Endothelial cell (in vitro differentiated cells): Measurements from ENCODE around the gene TEX2. TPM values are rescaled to one million over a fixed set of nuclear protein-coding genes. Genes with fewer than 3 reads are reported as not detected.

Source experiments
- DNase-seq: peaks from one replicate; pipeline ENCODE4 v3.0.0; 2021; ENCODE audit warnings: low spot score
- H3K27ac Mint-ChIP-seq: one replicate; pipeline ENCODE4 v1.8.0; 2021; ENCODE audit warnings: mixed read lengths, inconsistent platforms; ENCODE audit not compliant: unreplicated experiment
- H3K27me3 Mint-ChIP-seq: one replicate; pipeline ENCODE4 v1.8.0; 2021; ENCODE audit warnings: mild to moderate bottlenecking, moderate library complexity, mixed read lengths, inconsistent platforms; ENCODE audit not compliant: unreplicated experiment
- H3K36me3 Mint-ChIP-seq: one replicate; pipeline ENCODE4 v1.8.0; 2021; ENCODE audit warnings: mild to moderate bottlenecking, low read depth, mixed read lengths, inconsistent platforms; ENCODE audit not compliant: unreplicated experiment
- H3K4me1 Mint-ChIP-seq: one replicate; pipeline ENCODE4 v1.8.0; 2021; ENCODE audit warnings: mild to moderate bottlenecking, mixed read lengths, inconsistent platforms; ENCODE audit not compliant: unreplicated experiment
- H3K4me3 Mint-ChIP-seq: one replicate; pipeline ENCODE4 v1.8.0; 2021; ENCODE audit warnings: mild to moderate bottlenecking, mixed read lengths, inconsistent platforms; ENCODE audit not compliant: unreplicated experiment
- H3K9me3 Mint-ChIP-seq: one replicate; pipeline ENCODE4 v1.8.0; 2021; ENCODE audit warnings: mixed read lengths, inconsistent platforms; ENCODE audit not compliant: unreplicated experiment
- CTCF ChIP-seq: fragments of 200-600 bp; sonication (generic); IDR thresholded peaks from one replicate; pipeline ENCODE4 v1.5.0; 2021; ENCODE audit warnings: antibody characterized with exemption; ENCODE audit not compliant: unreplicated experiment
- total RNA-seq: library from RNA; stranded (reverse); fragmentation: NEBNext Ultra II Directional; extraction: Animal tissue kit (Norgen Biotek cat#: 25700); gene quantifications from one replicate; pipeline ENCODE4 v1.2.1, GENCODE V29; 2021; ENCODE audit not compliant: unreplicated experiment

The TEX2 gene
- total RNA-seq, 1 donor from 2014 or later, result 16.3 TPM

GRCh38 chr17:64155751-64156544 lies 107.1 kb downstream of the TEX2 start:
- peak overlapping the region; percentile 87 for H3K27ac Mint-ChIP-seq

GRCh38 chr17:64155129-64155528 lies 107.9 kb downstream of the TEX2 start:
- Mint-ChIP-seq H3K4me1 (peaks cover 37% of the 10 kb centered on the region), H3K27ac (peak overlapping the region; percentile 87), H3K36me3 (peaks cover 15% of the 10 kb centered on the region), H3K27me3 (peaks cover 2% of the 10 kb centered on the region), H3K4me3 (no peak overlapping the region), H3K9me3 (no peaks in the 10 kb centered on the region)
- DNase-seq, result no peak
- no peak for TF ChIP-seq CTCF

More at GRCh38 chr17:64155751-64156544, 107.1 kb downstream of the TEX2 start:
- no peaks in the 10 kb centered on the region for H3K9me3 Mint-ChIP-seq
- no peak for DNase-seq
- peaks cover 2% of the 10 kb centered on the region for H3K27me3 Mint-ChIP-seq
- peaks cover 15% of the 10 kb centered on the region for H3K36me3 Mint-ChIP-seq
- no peak overlapping the region for H3K4me3 Mint-ChIP-seq
- TF ChIP-seq CTCF, result no peak
- peaks cover 37% of the 10 kb centered on the region for H3K4me1 Mint-ChIP-seq

GRCh38 chr17:64154717-64155116 lies 108.3 kb downstream of the TEX2 start:
- H3K27ac Mint-ChIP-seq, result no peak overlapping the region

GRCh38 chr17:64154313-64154695 lies 108.8 kb downstream of the TEX2 start:
- H3K36me3 Mint-ChIP-seq, result peaks cover 15% of the 10 kb centered on the region
- DNase-seq, result no peak
- peaks cover 35% of the 10 kb centered on the region for H3K4me1 Mint-ChIP-seq
- no peak overlapping the region for H3K27ac Mint-ChIP-seq
- H3K27me3 Mint-ChIP-seq, result peaks cover 2% of the 10 kb centered on the region
- TF ChIP-seq CTCF, result no peak
- no peaks in the 10 kb centered on the region for H3K9me3 Mint-ChIP-seq
- H3K4me3 Mint-ChIP-seq, result no peak overlapping the region

More at GRCh38 chr17:64154717-64155116, 108.3 kb downstream of the TEX2 start:
- Mint-ChIP-seq H3K27me3 (peaks cover 2% of the 10 kb centered on the region), H3K4me3 (no peak overlapping the region), H3K4me1 (peaks cover 37% of the 10 kb centered on the region), H3K9me3 (no peaks in the 10 kb centered on the region), H3K36me3 (peaks cover 15% of the 10 kb centered on the region)
- DNase-seq, result no peak
- TF ChIP-seq CTCF, result no peak

GRCh38 chr17:64153565-64154312 lies 109.3 kb downstream of the TEX2 start:
- Mint-ChIP-seq H3K27ac (no peak overlapping the region), H3K4me3 (no peak overlapping the region), H3K9me3 (no peaks in the 10 kb centered on the region), H3K4me1 (peaks cover 33% of the 10 kb centered on the region), H3K27me3 (peaks cover 2% of the 10 kb centered on the region), H3K36me3 (peaks cover 15% of the 10 kb centered on the region)
- no peak for TF ChIP-seq CTCF
- DNase-seq, result no peak
